ENCODE results near the gene CMKLR1.

DNA sequence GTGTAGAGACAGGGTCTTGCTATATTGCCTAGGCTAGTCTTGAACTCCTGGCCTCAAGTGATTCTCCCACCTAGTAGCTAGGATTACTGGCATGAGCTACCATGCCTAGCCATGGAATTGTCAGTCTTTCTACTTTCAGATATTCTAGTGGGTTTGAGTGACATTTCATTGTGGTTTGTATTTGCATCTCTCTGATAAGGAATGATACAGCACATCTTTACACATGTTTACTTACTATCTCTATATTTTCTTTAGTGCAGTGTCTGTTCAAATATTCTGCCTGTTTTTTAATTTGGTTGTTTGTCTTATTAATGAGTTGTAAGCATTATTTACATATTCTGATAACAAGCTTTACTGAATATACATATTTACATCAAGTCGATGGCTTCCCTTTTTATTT, 73.6 kb downstream of the CMKLR1 start:
- TF ChIP-seq CTCF (IDR thresholded peaks at IDR 0.05), result no peak
- TF ChIP-seq POLR2A (IDR thresholded peaks at IDR 0.05), result no peak

All from esophagus squamous epithelium (tissue), 4 donors.